Measurements from ENCODE around the gene MYO9A.

The MYO9A gene

GRCh38 chr15:71820127-71820526, 297.8 kb downstream of the MYO9A start:
- H3K27me3 ChIP-seq, result no peaks in the 10 kb centered on the region
- no peak for DNase-seq
- no peaks in the 10 kb centered on the region for H3K36me3 ChIP-seq
- peaks cover 14% of the 10 kb centered on the region for H3K9me3 ChIP-seq
- H3K4me3 ChIP-seq (ENCODE audit: low read depth, low read length), result no peak overlapping the region
- no peak for TF ChIP-seq CTCF (IDR thresholded peaks at IDR 0.05; ENCODE audit: low read depth, low read length)
- H3K4me1 ChIP-seq, result no peaks in the 10 kb centered on the region

- Histone ChIP-seq H3K4me1 (no peaks in the 10 kb centered on the region), H3K27me3 (no peaks in the 10 kb centered on the region)
- no peak for TF ChIP-seq CTCF (IDR thresholded peaks at IDR 0.05; ENCODE audit: low read depth, low read length)
These were observed 300.6 kb downstream of the MYO9A start for GRCh38 chr15:71817351-71817750.

GRCh38 chr15:71815301-71815700, 302.6 kb downstream of the MYO9A start:
- no peak overlapping the region for H3K4me3 ChIP-seq (ENCODE audit: low read depth, low read length)
- peaks cover 3% of the 10 kb centered on the region; the same call in 1 of the 2 replicates for H3K9me3 ChIP-seq
- H3K36me3 ChIP-seq, result no peaks in the 10 kb centered on the region
- no peaks in the 10 kb centered on the region for H3K4me1 ChIP-seq
- no peak for TF ChIP-seq CTCF (IDR thresholded peaks at IDR 0.05; ENCODE audit: low read depth, low read length)
- DNase-seq, result no peak
- no peaks in the 10 kb centered on the region for H3K27me3 ChIP-seq

More at GRCh38 chr15:71817351-71817750, 300.6 kb downstream of the MYO9A start:
- no peak overlapping the region for H3K4me3 ChIP-seq (ENCODE audit: low read depth, low read length)
- no peak for DNase-seq
- H3K36me3 ChIP-seq, result no peaks in the 10 kb centered on the region
- H3K9me3 ChIP-seq, result peaks cover 14% of the 10 kb centered on the region

- Histone ChIP-seq H3K9me3 (peaks cover 3% of the 10 kb centered on the region; the same call in 1 of the 2 replicates), H3K27me3 (no peaks in the 10 kb centered on the region), H3K36me3 (no peaks in the 10 kb centered on the region), H3K4me1 (no peaks in the 10 kb centered on the region), H3K4me3 (ENCODE audit: low read depth, low read length) (no peak overlapping the region)
- no peak for DNase-seq
- no peak for TF ChIP-seq CTCF (IDR thresholded peaks at IDR 0.05; ENCODE audit: low read depth, low read length)
These were observed 304.1 kb downstream of the MYO9A start for GRCh38 chr15:71813723-71814470.

- H3K9me3 ChIP-seq, result peaks cover 3% of the 10 kb centered on the region; the same call in 1 of the 2 replicates
- no peak for TF ChIP-seq CTCF (IDR thresholded peaks at IDR 0.05; ENCODE audit: low read depth, low read length)
- no peak for DNase-seq
- H3K4me3 ChIP-seq (ENCODE audit: low read depth, low read length), result no peak overlapping the region
- H3K36me3 ChIP-seq, result no peaks in the 10 kb centered on the region
- H3K4me1 ChIP-seq, result no peaks in the 10 kb centered on the region
- H3K27me3 ChIP-seq, result no peaks in the 10 kb centered on the region
These were observed 304.8 kb downstream of the MYO9A start for GRCh38 chr15:71812966-71813722.
